RPMI8226 (cell line): ENCODE results near the gene TMTC2.
"Not testable (repeated sequence)": the region's sequence is repeated elsewhere in the genome, so short reads cannot be mapped to it uniquely, and the experiment has no call there.

Experiments used
- DNase-seq: peaks from one replicate; pipeline ENCODE4 v3.0.0-alpha.2; 2015

The TMTC2 gene

GRCh38 chr12:82793751-82794281, 107.1 kb downstream of the TMTC2 start:
- no peak for DNase-seq

GRCh38 chr12:82797480-82797879, 110.8 kb downstream of the TMTC2 start:
- DNase-seq: no peak

- no peak for DNase-seq
Measured at GRCh38 chr12:82800185-82800584, 113.5 kb downstream of the TMTC2 start.

- no peak for DNase-seq
Measured at GRCh38 chr12:82801951-82802610, 115.4 kb downstream of the TMTC2 start.

GRCh38 chr12:82803201-82803600, 116.5 kb downstream of the TMTC2 start:
- DNase-seq: no peak

- no peak for DNase-seq
Measured at GRCh38 chr12:82804601-82805000, 117.9 kb downstream of the TMTC2 start.

DNA sequence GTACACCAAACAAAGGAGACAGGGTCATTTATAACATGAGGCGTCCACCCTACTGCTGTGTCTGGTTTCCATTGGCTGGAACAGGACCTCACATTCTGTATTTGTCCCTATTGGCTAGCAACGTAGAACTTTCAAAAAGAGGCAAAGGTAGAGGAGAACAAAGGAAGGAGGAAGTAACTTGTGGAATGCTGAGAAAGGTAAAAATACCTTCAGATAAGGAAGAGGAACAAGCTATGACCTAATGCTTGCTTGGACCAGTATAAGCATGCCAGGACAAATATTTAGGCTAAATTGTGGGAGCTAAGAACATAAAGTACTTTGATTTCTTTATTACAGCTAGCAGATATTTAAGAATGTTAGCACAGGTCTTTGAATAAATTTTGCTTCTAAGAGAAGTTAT, 118.3 kb downstream of the TMTC2 start:
- not testable (repeated sequence) for DNase-seq

DNA sequence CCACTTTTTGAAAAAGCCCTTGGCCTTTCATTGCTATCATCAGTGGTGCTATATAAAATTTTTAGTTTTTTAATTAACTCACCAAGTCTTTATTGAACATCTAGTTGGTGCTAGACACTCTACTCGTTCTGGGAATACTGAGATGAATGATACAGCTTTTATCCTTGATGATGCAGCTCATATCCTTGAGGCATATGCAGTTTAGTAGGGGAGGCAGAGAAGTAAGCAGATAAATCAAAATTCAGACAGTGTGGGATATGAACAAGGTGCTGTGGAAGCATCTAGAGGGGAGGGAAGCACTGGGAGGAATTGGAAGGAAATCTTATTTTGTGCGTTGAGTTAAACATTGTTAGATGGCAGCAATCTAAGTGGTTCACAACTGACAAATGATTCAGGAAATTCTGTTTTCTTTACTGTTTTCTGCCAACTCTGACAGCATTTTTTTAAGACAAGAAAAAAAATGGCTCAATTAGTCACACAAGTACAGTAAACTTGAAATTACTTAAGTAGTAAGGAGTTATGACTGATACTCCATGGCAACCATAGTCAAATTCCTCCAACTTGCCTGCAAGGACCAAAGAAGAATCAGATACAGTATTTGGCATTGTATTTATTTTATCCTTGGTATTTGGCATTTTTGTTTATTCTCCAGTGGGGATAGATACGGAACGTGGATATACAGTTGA, 119.2 kb downstream of the TMTC2 start:
- DNase-seq: no peak

- no peak for DNase-seq
Measured at GRCh38 chr12:82807132-82807737, 120.5 kb downstream of the TMTC2 start.

DNA sequence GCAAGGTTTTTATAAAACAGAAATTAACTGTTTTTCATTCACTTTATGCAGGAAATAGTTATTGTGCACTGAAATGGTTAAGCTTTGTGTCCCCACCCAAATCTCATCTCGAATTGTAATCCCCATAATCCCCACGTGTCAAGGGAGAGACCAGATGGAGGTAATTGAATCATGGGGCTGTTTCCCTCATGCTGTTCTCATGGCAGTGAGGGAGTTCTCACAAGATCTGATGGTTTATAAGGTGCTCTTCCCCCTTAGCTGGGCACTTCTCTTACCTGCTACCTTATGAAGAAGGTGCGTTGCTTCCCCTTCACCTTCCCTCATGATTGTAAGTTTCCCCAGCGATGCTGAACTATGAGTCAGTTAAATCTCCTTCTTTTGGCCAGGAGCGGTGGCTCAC, 123.9 kb downstream of the TMTC2 start:
- no peak for DNase-seq

DNA sequence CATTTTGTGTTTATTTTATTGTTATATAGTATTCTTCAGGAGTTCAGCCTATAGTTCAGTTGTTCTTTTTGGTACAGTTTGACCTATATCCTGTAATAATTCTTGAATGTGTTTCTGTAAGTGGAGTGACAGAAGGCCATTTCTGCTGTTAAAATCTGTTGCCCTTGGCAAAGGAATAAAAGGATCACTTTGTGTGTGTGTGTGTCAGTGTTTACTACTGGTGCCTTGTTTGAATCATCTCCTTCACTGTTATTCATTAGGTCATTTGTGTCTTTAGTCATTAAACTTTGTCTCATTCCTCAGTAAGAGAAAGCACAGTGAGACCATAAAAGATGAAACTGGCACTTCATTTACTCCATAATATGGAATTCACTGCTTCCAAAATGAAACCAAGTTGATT, 130.7 kb downstream of the TMTC2 start:
- no peak for DNase-seq

DNA sequence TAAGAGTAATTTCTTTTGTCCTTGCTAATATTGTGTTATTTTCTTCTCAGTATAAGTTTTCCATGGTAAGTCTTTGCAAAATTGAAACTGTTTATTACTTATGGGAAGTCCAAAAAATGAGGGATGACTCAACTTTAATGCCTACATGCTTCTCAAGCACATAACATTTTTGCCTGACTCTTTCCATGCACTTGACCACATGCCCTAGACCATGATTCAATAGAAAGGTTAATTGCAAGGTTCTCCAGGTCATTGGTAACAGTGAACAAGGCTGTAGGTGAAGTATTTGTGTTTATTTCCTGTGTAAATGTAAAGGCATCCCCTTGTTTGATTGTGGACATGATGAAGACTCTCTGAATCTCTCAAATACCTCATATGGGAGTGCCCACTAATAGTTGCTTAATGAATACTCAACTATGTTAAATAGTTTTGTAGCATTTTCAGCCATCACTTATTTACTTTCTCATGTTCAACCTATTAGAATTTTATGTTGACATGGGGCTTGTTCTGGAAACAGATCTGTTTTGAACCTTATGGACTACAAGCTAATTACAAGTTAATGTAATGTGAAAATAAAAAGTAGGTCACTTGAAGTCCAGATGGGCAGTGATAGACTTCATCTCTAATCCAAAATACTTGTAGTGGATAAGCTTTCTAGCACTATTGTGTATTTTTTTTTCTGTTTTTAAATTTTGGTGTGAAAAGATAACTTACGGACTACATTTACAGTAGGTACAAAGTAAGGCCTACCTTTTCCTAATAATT, 131.7 kb downstream of the TMTC2 start:
- DNase-seq: no peak

GRCh38 chr12:82826505-82826904, 139.8 kb downstream of the TMTC2 start:
- DNase-seq: no peak

- DNase-seq: no peak
Measured at GRCh38 chr12:82832096-82832495, 145.4 kb downstream of the TMTC2 start.

GRCh38 chr12:82832981-82833380, 146.3 kb downstream of the TMTC2 start:
- DNase-seq: no peak

- DNase-seq: no peak
Measured at GRCh38 chr12:82833481-82833880, 146.8 kb downstream of the TMTC2 start.

DNA sequence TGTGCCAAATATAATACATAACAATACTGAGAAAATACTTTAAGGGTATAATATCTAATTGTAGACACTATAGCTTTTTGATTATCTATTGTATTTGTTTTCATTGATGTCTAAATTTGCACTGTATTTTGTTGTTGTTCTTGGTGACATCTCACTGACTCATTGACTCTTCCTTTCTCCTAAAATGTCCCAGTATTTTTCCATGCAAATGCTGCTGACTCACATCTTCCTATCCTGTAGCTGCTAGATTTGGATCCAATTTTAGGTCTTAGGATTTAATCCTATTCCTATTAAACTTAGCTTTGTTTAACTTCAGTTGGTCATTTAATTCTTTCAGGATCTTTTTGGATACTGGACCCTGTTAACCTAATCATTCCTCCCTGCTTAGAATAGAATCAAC, 148.5 kb downstream of the TMTC2 start:
- no peak for DNase-seq

GRCh38 chr12:82838131-82838551, 151.4 kb downstream of the TMTC2 start:
- DNase-seq: no peak

GRCh38 chr12:82838827-82839226, 152.1 kb downstream of the TMTC2 start:
- DNase-seq: no peak

DNA sequence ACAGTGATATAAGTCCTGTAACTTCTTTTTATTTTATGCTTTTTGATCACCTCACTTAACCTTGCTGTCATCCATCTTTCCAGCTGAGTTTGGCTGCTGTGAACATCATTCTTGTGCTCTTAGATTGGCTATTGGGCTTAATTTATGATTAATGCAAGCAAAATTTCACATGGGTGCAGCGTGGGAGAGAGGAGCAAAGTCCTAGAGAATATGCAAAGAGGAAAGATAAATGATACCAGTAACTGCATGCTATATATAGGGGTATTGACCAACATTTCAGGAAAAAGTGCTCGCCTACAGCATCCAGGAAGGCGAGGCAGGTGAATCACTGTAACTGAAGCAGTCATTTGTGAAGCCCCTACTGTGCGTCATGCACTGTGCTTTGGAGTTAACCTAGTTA, 153.1 kb downstream of the TMTC2 start:
- no peak for DNase-seq

DNA sequence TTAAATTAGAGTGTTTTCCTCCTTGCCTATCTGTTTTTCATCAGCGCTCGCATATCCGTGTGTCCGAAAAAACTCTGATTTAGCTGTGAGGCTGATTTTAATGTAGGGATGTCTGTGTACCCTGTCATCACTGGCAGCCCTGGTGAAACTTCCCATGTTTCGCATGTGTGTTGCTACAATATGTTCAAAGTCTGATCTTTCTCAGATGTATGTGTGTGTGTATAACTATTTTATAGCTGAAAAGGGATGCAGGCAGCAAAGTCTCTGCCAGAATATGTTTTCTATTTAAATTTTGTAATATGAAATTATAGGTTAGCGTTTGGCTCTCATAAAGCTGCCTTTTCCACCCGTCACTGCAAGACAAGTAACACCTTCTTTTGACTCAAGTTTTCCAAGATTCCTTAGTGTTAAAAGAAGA, 154.8 kb downstream of the TMTC2 start:
- DNase-seq: no peak

- DNase-seq: no peak
Measured at GRCh38 chr12:82842480-82842879, 155.8 kb downstream of the TMTC2 start.

DNA sequence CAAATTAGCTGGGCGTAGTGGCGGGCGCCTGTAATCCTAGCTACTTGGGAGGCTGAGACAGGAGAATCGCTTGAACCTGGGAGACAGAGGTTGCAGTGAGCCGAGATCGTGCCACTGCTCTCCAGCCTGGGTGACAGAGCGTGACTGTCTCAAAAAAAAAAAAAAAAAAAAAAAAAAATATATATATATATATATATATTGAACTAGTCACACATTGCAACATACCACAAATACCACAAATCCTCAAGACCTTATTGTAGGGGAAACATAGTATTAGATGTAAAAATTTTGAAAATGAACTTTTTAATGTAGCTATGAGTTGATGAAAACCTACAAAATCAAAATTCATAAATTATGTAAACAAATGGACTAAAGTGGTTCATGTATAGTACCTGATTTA, 158.4 kb downstream of the TMTC2 start:
- DNase-seq: not testable (repeated sequence)
